Ishikawa (cell line): ENCODE results near the gene DCD.

Experiments
- CEBPB ChIP-seq: IDR thresholded peaks from 2 replicates; pipeline ENCODE4 v1.6.1; 2012
- CREB1 ChIP-seq: IDR thresholded peaks from 2 replicates; pipeline ENCODE4 v1.6.1; 2012; ENCODE audit warnings: low read depth
- EGR1 ChIP-seq: IDR thresholded peaks from 2 replicates; pipeline ENCODE4 v1.6.1; 2012
- EP300 ChIP-seq: IDR thresholded peaks from 2 replicates; pipeline ENCODE4 v1.6.1; 2012; ENCODE audit warnings: borderline replicate concordance
- NFIC ChIP-seq: IDR thresholded peaks from 2 replicates; pipeline ENCODE4 v1.6.1; 2012
- RAD21 ChIP-seq: IDR thresholded peaks from 2 replicates; pipeline ENCODE4 v1.6.1; 2012; ENCODE audit warnings: low read depth
- REST ChIP-seq: IDR thresholded peaks from 2 replicates; pipeline ENCODE4 v1.6.1; 2012; ENCODE audit warnings: low read depth, mild to moderate bottlenecking
- TAF1 ChIP-seq: IDR thresholded peaks from 2 replicates; pipeline ENCODE4 v1.6.1; 2012; ENCODE audit warnings: low read depth, mild to moderate bottlenecking

- no peak for TF ChIP-seq CREB1
- no peak for TF ChIP-seq CEBPB
- TF ChIP-seq EP300 = no peak
- no peak for TF ChIP-seq TAF1
- TF ChIP-seq RAD21 = no peak
- TF ChIP-seq NFIC = no peak
- TF ChIP-seq EGR1 = no peak
- no peak for TF ChIP-seq REST
Measured at GRCh38 chr12:54631551-54631950, 16.6 kb downstream of the DCD start.
